ENCODE measurements around the gene UBAC2. TPM values are rescaled to one million over a fixed set of nuclear protein-coding genes. Genes with fewer than 3 reads are reported as not detected.

Gene UBAC2
- total RNA-seq, 4 donors from 2014 or later: 56.8 to 88.5 (median 77.7) TPM

GRCh38 chr13:99352351-99353245, 151.9 kb downstream of the UBAC2 start:
- DNase-seq: no peak
- H3K27ac ChIP-seq: no peak overlapping the region
- no peaks in the 10 kb centered on the region for H3K9me3 ChIP-seq
- peaks cover 0 to 12% of the 10 kb centered on the region in 2 donors for H3K4me1 ChIP-seq
- 89 to 92% methylated on average over 17 of the region's 17 CpGs for WGBS, 2 donors
- intact Hi-C loops (cut with DNase I): no loop called here
- TF ChIP-seq POLR2A (IDR thresholded peaks at IDR 0.05) (no peak), CTCF (IDR thresholded peaks at IDR 0.05) (no peak)
- H3K27me3 ChIP-seq: no peaks in the 10 kb centered on the region
- H3K4me3 ChIP-seq (replicated peaks in 1 of 3): no peak overlapping the region
- peaks cover 0 to 5% of the 10 kb centered on the region in 2 donors for H3K36me3 ChIP-seq

GRCh38 chr13:99353246-99353600, 152.6 kb downstream of the UBAC2 start:
- no peak overlapping the region for H3K27ac ChIP-seq
- no peaks in the 10 kb centered on the region for H3K27me3 ChIP-seq
- H3K36me3 ChIP-seq: peaks cover 0 to 5% of the 10 kb centered on the region in 2 donors
- no peak for TF ChIP-seq CTCF (IDR thresholded peaks at IDR 0.05)
- TF ChIP-seq POLR2A (IDR thresholded peaks at IDR 0.05): no peak
- no peak for DNase-seq
- 96% methylated on average over 2 of the region's 2 CpGs for WGBS, 2 donors
- intact Hi-C loops (cut with DNase I): no loop called here
- H3K9me3 ChIP-seq: no peaks in the 10 kb centered on the region
- H3K4me3 ChIP-seq (replicated peaks in 1 of 3): no peak overlapping the region
- H3K4me1 ChIP-seq: peaks cover 0 to 15% of the 10 kb centered on the region in 2 donors

GRCh38 chr13:99353836-99354235, 153.2 kb downstream of the UBAC2 start:
- peaks cover 0 to 5% of the 10 kb centered on the region in 2 donors for H3K36me3 ChIP-seq
- no peaks in the 10 kb centered on the region for H3K27me3 ChIP-seq
- peaks cover 0 to 15% of the 10 kb centered on the region in 2 donors for H3K4me1 ChIP-seq
- intact Hi-C loops (cut with DNase I): no loop called here
- 88 to 93% methylated on average over 8 of the region's 8 CpGs for WGBS, 2 donors
- H3K27ac ChIP-seq: no peak overlapping the region
- TF ChIP-seq CTCF (IDR thresholded peaks at IDR 0.05) (no peak), POLR2A (IDR thresholded peaks at IDR 0.05) (no peak)
- H3K9me3 ChIP-seq: no peaks in the 10 kb centered on the region
- H3K4me3 ChIP-seq (replicated peaks in 1 of 3): no peak overlapping the region
- no peak for DNase-seq

- Histone ChIP-seq H3K27me3 (no peaks in the 10 kb centered on the region), H3K36me3 (peaks cover 0 to 5% of the 10 kb centered on the region in 2 donors), H3K9me3 (no peaks in the 10 kb centered on the region), H3K27ac (no peak overlapping the region), H3K4me1 (peaks cover 0 to 15% of the 10 kb centered on the region in 2 donors), H3K4me3 (replicated peaks in 1 of 3) (no peak overlapping the region)
- intact Hi-C loops (cut with DNase I): no loop called here
- no peak for TF ChIP-seq POLR2A (IDR thresholded peaks at IDR 0.05)
- no peak for TF ChIP-seq CTCF (IDR thresholded peaks at IDR 0.05)
- 78 to 84% methylated on average over 8 of the region's 8 CpGs for WGBS, 2 donors
- DNase-seq: no peak
Measured at GRCh38 chr13:99354371-99354951, 153.8 kb downstream of the UBAC2 start.
